Measurements from ENCODE around the gene LAMB1. TPM values are rescaled to one million over a fixed set of nuclear protein-coding genes. Genes with fewer than 3 reads are reported as not detected.
"Not testable (repeated sequence)": the region's sequence is repeated elsewhere in the genome, so short reads cannot be mapped to it uniquely, and the experiment has no call there.

Gene LAMB1
- total RNA-seq, 1 donor = 0.27 TPM

GRCh38 chr7:107973861-107974260, 29.1 kb downstream of the LAMB1 start:
- no peak for DNase-seq (ENCODE audit: low read depth in 2 of 3, low spot score in 2 of 3)

- DNase-seq (ENCODE audit: low read depth in 2 of 3, low spot score in 2 of 3) = no peak
Observed at GRCh38 chr7:107972941-107973376, 30.0 kb downstream of the LAMB1 start.

- no peak for DNase-seq (ENCODE audit: low read depth in 2 of 3, low spot score in 2 of 3)
Observed at GRCh38 chr7:107972075-107972482, 30.9 kb downstream of the LAMB1 start.

DNA sequence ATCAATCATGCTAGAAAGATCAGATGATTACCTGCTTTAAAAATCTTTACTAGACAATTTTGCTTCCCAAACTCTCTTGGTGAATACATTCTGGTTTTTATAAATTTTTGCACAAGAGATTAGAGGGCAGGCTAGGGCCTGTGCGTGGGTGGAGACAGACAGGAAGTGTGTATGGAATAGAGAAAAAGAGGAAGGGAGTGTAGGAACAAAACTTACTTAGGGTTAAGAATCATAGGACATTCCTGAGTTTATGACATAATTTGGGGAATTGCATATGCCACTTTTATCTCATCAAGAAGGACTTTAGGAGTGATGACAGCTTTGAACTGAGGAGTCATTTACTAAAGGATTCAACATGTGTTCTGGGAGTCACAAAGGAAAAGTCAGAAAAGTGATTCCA, 31.3 kb downstream of the LAMB1 start:
- no peak for DNase-seq (ENCODE audit: low read depth in 2 of 3, low spot score in 2 of 3)

GRCh38 chr7:107971100-107971499, 31.9 kb downstream of the LAMB1 start:
- no peak for DNase-seq (ENCODE audit: low read depth in 2 of 3, low spot score in 2 of 3)

DNA sequence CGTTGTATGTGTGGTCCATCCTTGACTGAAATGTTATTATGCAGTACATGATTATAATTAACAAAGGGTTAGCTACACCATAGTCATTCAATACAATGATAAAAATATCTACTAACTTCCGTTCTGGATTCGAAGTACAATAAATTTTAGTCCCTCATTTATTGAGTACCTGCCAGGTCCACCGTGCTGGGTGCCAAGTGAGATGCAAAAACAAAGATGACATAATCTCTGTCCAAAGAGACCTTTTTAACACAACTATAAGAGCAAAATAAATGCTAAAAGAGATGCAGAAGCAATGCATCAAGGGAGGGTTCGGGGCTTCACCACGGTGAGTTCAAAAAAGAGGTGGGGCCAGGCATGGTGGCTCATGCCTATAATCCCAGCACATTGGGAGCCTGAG, 33.1 kb downstream of the LAMB1 start:
- no peak for DNase-seq (ENCODE audit: low read depth in 2 of 3, low spot score in 2 of 3)

GRCh38 chr7:107968449-107968848, 34.5 kb downstream of the LAMB1 start:
- no peak for DNase-seq (ENCODE audit: low read depth in 2 of 3, low spot score in 2 of 3)

- DNase-seq (ENCODE audit: low read depth in 2 of 3, low spot score in 2 of 3) = no peak
Observed at GRCh38 chr7:107967420-107967819, 35.5 kb downstream of the LAMB1 start.

DNA sequence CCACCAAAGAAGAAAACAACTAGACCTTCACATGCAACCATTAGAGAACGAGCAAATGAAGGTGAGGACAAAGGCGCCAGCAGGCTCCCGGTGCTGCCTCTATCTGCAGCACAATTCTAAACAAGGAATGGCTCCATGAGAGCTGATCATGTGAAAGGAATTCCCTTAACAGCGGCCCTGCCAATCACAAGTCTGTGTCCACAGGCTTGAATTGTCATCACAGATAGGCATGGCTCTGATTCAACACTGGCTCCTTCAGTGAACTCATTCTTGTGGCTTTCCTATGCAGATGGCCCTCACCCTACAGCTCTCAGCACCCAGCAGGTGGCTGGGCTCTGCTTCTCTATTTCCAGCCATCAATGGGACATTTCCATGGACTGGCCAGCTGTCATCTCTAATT, 36.2 kb downstream of the LAMB1 start:
- no peak for DNase-seq (ENCODE audit: low read depth in 2 of 3, low spot score in 2 of 3)

DNA sequence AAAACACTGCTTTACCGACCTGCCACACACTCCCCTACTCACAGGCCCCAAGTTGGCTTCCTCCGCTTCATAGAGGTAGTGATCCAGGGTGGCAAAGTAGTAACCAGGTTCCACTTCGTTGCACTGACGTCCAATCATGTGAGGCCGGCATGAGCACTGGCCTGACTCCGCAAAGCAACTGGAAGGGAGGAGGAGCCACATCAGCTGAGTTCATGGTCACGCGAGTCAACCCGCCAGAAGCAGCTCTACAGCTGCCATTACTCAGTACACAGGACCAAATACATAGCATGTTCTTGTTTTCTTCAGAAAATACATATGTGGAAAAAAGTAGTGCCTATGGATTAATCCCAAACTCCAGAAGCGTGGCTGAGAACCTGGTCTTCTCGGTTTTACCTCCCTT, 38.5 kb downstream of the LAMB1 start:
- no peak for DNase-seq (ENCODE audit: low read depth in 2 of 3, low spot score in 2 of 3)

DNA sequence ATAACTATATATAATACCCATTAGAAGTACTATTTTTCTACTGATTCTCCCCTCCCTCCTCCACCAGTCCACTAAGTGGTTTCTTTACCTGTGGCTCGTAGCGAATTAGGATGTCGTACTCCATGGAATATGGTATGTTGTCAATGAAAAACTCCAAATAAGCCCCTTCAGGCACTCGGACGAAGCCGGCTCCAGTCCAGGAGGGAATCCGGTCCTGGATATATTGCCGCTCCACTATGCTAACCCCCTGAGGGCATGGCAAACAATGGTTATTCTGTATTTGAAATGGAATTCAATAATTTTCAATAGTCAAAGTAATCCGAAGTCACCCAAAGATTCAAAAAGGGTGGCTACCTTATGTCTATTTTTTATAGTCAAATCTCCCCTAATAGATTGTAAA, 40.1 kb downstream of the LAMB1 start:
- no peak for DNase-seq (ENCODE audit: low read depth in 2 of 3, low spot score in 2 of 3)

DNA sequence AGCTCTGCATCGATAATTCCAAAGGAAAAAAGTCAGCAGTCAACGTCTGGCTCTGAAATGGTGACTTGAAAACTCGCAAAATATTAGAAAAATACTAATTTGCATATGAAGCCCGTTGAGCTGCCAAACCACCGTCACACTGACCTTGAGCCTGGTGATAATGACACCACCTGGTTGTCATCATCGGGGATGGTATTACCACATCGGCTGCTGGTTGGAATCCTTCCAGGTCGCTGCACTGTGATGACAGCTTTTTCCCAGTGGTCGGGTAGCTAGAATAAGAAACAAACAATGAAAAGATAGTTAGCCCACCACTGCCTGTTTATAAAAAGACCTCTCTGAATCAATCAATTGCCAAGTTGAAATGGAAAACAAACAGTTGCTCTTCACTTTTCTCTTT, 41.6 kb downstream of the LAMB1 start:
- DNase-seq (ENCODE audit: low read depth in 2 of 3, low spot score in 2 of 3) = no peak

- DNase-seq (ENCODE audit: low read depth in 2 of 3, low spot score in 2 of 3) = no peak
Observed at GRCh38 chr7:107960272-107960671, 42.7 kb downstream of the LAMB1 start.

DNA sequence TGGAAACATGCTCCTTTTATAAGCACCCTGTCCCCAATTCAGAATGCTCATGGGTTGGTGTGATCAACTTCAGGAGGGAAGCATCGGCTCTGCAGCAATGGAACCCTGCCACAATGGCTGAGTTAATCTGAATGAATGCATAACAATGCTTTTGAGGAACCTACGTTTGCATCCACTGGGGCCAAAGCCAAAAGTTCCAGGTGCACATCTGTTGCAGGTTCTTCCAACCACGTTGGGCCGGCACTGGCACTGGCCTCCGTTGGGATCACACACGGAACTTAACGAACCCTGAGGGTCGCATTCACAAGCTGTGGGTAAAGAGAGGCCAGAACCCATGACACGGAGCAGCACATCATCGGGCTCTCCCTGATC, 43.4 kb downstream of the LAMB1 start:
- DNase-seq (ENCODE audit: low read depth in 2 of 3, low spot score in 2 of 3) = no peak

DNA sequence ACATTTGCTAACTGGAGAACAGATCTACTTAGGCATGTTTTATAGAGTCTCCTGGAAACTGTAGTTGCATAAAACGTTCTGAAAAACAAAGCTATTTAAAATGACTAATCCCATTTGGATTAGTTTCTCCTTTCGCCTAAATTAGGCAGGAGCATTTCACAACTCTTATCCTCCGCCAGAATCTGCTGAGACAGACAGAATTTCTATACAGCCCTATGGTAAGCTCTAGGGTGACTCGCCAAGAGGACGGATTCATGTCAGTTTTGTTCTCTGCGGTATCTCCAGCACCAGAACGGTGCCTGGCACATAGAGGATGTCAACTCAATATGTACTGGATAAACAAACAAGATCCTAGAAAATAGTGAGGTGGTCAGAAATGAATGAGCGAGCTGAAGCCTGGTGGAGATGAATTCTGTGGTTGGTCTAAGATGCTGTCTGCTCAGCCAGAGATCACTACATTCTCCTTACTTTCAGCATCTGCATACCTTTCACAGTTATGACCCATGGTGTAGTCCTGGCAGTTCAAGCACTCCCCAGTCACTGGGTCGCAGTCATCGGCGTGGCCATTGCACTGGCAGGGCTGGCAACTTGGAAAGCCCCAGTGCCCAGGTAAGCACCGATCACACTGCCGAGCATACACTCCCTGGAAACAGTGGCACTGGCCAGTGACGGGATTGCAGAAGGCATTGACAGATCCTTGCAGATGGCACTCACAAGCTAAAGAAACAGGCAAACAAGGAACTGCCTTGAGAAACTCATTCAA, 44.0 kb downstream of the LAMB1 start:
- no peak for DNase-seq (ENCODE audit: low read depth in 2 of 3, low spot score in 2 of 3)

GRCh38 chr7:107957436-107957835, 45.5 kb downstream of the LAMB1 start:
- no peak for DNase-seq (ENCODE audit: low read depth in 2 of 3, low spot score in 2 of 3)

GRCh38 chr7:107956950-107957349, 46.0 kb downstream of the LAMB1 start:
- not testable (repeated sequence) for DNase-seq (ENCODE audit: low read depth in 2 of 3, low spot score in 2 of 3)

DNA sequence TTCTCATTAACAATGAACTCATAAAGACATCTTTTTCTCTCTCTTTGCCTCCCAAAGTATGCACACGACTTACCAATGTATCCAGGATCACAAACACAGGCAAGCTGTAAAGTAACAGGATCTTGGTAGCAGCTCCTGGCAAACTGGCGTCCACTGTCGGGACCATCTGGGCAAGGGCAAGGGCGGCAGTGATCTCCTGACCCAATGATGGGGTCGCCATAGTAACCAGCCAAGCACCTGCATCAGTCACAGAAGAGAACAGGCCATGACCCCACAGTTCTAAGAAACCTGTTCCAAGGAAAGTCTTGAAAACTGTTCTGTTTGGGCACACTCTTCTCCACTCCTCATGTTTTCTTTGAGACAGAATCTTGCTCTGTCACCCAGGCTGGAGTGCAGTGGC, 47.6 kb downstream of the LAMB1 start:
- no peak for DNase-seq (ENCODE audit: low read depth in 2 of 3, low spot score in 2 of 3)

DNA sequence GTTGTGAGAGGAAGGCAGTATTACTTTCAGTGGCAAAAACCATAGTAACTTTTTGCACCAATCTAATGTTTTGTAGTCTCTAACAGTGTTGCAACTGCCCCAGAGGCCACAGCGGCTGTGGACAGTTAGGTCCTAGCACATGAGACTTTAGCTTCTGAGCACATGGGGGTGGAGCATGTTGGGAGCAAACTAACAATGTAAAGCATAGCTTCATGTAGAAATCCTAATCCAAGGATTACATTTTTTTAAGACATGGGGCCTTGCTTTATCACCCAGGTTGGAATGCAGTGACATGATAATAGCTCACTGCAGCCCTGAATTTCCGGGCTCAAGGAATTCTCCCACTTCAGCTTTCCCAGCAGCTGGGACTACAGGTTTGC, 49.0 kb downstream of the LAMB1 start:
- DNase-seq (ENCODE audit: low read depth in 2 of 3, low spot score in 2 of 3) = no peak

DNA sequence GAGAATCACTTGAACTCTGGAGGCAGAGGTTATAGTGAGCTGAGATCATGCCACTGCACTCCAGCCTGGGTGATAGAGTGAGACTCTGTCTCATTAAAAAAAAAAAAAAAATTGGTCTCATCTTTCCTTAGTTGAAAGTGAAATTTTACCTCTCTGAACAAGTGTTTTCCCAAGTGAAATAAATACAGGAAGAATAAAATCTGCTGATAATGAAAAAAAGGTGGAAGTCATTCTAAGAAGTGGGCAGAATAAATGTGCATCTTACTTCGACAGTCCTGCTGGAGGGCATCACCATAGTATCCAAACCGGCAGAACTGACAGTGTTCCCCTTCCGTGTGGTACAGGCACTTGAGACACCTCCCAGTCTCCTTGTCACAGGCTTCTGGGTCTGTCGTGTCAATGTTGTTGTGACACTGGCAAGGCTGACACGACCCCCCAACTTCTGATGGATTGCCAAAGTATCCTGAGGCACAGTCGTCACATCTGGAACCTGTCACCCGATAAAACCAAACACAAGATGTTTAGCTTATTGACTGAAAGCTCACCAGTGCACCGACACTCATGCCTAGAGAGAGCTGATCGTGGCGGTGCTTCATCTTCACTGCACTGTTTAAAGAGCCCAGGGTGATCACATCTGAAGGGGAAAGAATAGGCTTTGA, 49.6 kb downstream of the LAMB1 start:
- no peak for DNase-seq (ENCODE audit: low read depth in 2 of 3, low spot score in 2 of 3)

DNA sequence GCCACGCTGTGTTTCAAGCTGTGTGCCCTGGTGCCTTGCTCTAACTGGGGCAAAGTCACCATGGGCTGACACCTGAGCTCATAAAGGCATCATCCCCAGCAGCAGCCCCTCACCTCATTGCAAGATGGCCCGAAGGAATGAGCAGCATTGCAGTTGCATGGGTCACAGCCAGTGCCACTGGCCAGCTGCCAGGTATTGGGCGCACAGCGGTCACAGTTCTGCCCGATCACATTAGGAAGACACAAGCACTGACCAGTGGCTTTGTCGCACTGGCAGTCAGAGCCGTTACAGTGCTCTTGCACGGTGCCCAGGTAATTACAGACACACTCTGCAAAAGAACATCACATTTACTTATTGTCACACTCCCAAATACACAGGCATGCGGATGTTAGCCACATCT, 51.1 kb downstream of the LAMB1 start:
- DNase-seq (ENCODE audit: low read depth in 2 of 3, low spot score in 2 of 3) = no peak

GRCh38 chr7:107951172-107951787, 51.7 kb downstream of the LAMB1 start:
- DNase-seq (ENCODE audit: low read depth in 2 of 3, low spot score in 2 of 3) = no peak

Measured in hematopoietic multipotent progenitor cell (in vitro differentiated cells).